Myocyte (in vitro differentiated cells): ENCODE data around the gene ADPRHL1. TPM values are rescaled to one million over a fixed set of nuclear protein-coding genes. Genes with fewer than 3 reads are reported as not detected.
A peak's percentile ranks its signal among the peaks of the same experiment; 100 is the strongest.

ENCODE experiments used
- DNase-seq: peaks from one replicate; pipeline ENCODE4 v3.0.0-alpha.2; 2012; ENCODE audit warnings: low read depth
- polyA plus RNA-seq: library from polyadenylated mRNA; unstranded; fragments of >200 nt; gene quantifications from one replicate; pipeline ENCODE4 v1.2.1, GENCODE V29; 2012; ENCODE audit warnings: missing spikeins
- total RNA-seq: library from RNA; depleted of rRNA; stranded (reverse); fragments of >200 nt; gene quantifications from 2 replicates; pipeline ENCODE4 v1.2.3, GENCODE V29; 2014

The ADPRHL1 gene
- total RNA-seq = 6.6 and 8.4 TPM in 2 replicates
- polyA plus RNA-seq = 6.8 TPM

- peak; percentile 34 for DNase-seq
These were observed at the start of gene ADPRHL1 for GRCh38 chr13:113452942-113453901. ADPRHL1 (minus strand) TSS chr13:113453488; CDS start chr13:113453437, 51 bp downstream.

- no peak for DNase-seq
These were observed 49.4 kb upstream of the ADPRHL1 start for GRCh38 chr13:113502686-113503085.

DNA sequence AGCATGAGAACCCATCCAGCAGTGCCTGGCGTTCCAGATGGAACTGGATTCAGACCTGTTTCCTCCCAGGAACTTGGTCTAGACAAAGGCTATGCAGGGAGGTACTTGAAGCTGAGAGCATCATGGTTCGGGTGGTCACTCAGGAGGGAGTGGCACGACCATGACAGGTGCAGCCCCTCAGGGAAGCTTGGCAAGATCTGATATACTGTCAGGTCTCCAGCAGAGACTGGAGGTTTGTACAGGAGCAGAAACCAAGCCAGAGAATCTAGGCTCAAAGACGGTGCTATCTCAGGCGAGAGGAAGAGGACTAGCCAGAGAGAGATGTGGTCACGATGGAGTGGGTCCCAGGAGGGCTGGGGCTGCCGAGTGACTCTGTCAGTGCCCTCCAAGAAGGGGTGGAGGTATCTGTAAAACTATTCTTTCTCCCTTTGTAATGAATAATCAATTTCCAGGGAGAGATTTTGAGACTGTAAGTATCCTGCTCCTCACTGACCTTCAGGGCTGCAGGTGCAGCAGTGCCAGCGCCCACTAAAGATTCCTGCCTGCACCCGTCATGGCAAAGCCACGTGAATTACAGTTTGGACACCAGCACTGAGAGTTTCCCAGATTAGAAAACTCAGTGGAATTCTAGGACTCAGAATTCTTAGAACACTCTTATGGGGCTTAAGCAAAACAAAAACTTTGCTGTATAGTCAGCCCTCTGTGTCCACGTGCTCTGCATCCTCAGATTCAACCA, 47.4 kb upstream of the ADPRHL1 start:
- no peak for DNase-seq

DNA sequence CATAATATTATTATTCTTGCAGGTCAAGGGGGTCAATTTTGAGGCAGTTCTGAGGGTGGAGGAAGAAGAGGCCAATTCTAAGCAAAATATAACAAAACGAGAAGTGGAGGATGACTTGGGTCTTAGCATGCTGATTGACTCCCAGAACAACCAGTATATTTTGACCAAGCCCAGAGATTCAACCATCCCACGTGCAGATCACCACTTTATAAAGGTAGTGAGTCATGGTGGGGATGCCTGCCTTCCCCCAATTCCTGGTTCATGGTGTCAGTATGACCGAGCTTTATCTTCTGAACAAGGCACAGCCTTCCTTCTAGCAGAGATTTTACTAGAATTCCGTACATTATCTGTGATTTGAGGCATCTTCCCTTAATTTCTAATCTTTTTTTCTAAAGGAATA, 46.6 kb upstream of the ADPRHL1 start:
- peak; percentile 38 for DNase-seq

GRCh38 chr13:113498905-113499304, 45.6 kb upstream of the ADPRHL1 start:
- no peak for DNase-seq

GRCh38 chr13:113497217-113497616, 43.9 kb upstream of the ADPRHL1 start:
- no peak for DNase-seq

DNA sequence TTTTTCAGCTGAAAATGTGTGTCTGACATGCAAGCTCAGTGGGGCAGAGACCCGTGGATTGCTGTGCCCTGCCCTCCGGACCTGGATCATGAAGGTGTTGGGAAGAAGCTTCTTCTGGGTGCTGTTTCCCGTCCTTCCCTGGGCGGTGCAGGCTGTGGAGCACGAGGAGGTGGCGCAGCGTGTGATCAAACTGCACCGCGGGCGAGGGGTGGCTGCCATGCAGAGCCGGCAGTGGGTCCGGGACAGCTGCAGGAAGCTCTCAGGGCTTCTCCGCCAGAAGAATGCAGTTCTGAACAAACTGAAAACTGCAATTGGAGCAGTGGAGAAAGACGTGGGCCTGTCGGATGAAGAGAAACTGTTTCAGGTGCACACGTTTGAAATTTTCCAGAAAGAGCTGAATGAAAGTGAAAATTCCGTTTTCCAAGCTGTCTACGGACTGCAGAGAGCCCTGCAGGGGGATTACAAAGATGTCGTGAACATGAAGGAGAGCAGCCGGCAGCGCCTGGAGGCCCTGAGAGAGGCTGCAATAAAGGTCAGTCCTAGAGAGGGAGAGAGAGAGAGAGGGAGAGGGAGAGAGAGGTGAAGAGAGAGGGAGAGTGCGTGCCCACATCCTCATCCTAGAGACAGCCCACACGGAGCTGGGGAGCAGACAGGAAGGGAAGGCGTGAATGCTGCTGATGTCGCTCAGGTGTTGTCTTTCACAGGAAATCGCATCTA, 42.4 kb upstream of the ADPRHL1 start:
- no peak for DNase-seq

GRCh38 chr13:113493315-113493951, 40.1 kb upstream of the ADPRHL1 start:
- peak; percentile 69 for DNase-seq

DNA sequence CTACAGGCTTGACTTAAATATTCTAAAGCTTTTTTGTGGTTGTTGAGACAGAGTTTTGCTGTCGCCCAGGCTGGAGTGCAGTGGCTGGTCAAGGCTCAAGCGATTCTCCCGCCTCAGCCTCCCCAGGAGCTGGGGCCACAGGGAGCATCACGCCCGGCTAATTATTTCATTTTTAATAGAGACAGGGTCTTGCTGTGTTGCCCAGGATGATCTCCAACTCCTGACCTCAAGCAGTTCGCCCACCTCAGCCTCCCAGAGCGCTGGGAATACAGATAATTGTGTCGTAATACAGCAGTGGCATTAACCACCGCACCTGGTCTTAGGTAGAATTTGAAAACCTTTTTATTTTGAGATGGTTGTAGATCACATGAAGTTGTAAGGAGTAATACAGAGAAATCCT, 38.7 kb upstream of the ADPRHL1 start:
- DNase-seq = no peak

- peak; percentile 32 for DNase-seq
These were observed 38.2 kb upstream of the ADPRHL1 start for GRCh38 chr13:113491418-113491883.

DNA sequence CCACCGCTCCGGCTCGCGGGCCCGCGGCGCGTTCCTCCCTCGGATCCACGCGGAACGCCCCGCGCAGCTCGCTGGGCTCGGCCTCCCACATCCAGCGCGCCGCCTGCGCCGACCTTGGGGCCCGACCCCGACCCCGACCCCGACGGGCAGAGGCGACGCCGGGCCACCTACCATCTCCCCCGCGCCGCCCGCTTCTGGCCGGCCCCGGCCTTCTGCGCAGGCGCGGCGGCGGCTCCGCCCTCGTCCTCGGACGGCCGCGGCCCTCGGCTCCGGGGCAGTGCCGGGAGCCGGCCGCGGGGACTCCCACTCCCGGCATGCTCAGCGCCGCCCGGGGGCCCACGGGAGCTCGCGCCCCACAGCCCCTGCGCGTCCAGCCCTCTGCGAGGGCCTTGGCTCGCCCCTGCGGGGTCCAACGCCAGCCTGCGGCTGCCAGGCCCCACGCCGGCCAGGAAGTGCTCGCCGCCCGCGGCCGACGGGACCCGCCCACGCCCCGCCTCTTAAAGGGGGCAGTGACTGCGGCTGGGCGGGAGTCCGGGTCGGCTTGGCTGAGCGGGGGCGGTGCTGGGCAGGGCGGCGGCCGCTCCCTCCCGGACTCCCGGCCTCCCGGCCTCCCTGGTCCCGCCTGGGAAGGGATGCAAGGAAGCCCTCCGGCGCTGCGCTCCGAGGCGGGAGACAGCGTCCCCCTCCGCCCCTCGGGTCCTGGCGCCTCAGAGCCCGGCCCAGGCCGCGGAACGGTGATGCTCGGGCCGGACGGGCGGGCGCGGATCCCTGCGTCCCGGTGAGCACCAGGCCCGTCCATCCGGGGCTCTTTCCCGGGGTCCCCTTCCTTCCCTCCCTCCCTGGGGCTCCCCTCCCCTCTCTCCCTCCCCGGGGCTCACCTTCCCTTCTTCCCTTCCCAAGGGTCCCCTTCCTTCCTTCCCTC, 37.5 kb upstream of the ADPRHL1 start, which contains the start of gene DCUN1D2:
Gene DCUN1D2 (minus strand): TSS at position 216 of the 922 bp plus-strand sequence. CDS start 42 bp downstream, at position 174.
- peak; percentile 97 for DNase-seq

- DNase-seq = peak; percentile 70
These were observed 36.5 kb upstream of the ADPRHL1 start for GRCh38 chr13:113489549-113490495.

DNA sequence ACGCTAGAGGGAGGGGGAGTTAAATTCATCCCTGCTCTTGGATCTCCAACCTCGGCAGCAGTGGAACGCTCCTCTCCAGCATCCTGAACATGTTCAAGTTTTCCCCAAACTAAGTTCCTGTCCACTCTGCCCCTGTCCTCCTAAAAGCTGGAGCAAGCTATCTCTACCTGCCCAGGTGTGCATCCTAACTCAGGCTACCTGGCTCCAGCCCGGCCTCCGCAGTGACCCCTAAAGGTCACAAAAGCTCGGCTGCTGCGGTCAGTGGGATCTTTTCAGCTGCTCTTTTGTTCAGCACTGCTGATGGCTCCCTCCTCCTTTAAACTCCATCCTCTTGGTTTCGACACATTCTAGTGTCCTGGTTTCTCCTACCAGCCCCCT, 35.9 kb upstream of the ADPRHL1 start:
- DNase-seq = peak; percentile 19

- no peak for DNase-seq
These were observed 35.0 kb upstream of the ADPRHL1 start for GRCh38 chr13:113488283-113488682.

- no peak for DNase-seq
These were observed 33.4 kb upstream of the ADPRHL1 start for GRCh38 chr13:113486698-113487097.

DNA sequence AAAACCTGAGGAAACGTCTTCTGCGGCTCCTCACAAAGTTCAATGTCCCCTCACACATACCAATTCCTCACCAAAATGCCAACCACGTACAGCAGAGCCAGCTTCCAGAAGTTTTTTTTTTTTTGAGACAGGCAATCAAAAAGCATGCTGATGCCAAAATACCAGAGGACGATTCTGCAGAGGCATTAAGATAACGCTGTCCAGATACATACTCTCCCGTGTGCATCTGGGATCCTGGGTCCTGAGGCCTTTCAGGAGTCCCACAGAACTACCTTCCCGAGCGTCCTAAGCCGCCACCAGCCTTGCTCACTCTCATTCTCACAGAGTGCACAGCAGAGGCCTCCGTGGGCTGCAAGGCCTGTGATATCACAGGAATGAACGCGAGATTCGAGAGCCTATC, 32.3 kb upstream of the ADPRHL1 start:
- no peak for DNase-seq

DNA sequence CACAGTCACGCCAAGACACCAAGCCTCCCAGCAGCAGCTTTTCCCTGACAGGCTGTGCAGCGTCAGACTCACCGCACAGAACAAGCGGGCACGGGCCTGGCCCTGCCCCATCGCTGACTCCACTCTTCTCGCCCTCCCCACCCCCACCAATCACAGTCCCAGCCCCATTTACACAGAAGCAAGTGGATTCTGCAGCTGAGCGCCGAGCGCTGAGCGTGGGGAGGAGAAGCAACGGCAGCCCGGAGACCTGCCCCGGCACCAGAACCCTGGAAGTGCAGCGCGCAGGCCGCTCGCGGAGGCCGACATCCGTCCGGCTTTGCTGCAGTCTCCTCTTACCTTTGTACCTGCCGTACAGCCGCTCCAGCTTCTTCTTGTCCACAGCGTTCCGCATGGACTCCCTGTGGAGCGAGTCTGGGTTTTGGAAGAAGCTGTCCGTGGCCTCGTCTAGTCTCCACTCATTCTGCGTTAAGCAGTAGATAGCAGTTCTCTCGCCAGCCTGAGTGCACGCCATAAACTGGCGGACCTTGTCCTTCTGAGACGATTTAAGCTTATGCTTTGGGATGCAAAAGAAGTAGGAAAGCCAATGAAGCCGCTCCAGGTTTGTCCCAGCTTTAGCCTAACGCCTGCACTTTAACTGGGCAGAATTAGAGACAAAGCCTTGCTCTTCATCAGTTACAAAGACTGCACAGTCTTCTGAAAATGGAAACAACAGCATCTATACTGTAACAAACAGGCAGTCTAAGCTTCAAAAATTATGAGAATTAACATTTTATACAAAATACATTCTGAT, 30.4 kb upstream of the ADPRHL1 start:
- DNase-seq = no peak

DNA sequence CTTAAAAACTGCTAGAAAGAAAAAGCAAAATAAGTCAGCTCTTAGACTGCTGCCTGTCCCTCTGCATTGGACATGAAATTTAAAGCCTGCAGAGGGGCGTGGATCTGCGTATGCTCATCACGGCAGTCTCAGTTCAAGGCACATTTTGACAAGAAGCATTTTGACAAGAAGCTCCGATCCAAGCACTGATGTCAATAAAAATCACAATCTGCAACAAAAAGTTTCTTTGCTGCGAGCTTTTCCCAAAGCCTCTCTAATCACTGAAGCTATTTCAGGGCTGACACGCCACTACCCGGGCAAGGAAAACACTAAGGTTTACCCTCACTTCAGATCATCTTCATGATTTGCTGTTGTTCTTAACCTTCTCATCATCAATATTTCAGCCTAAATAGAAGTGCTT, 29.8 kb upstream of the ADPRHL1 start:
- DNase-seq = no peak
